ENCODE data around the gene ACP7.

The ACP7 gene

GRCh38 chr19:39160523-39160861 is 76.3 kb downstream of the ACP7 start:
- no peak for FAIRE-seq
- no peak for DNase-seq (ENCODE audit: extremely low spot score, insufficient read length, low read depth)
